NCI-H446 (cell line): ENCODE measurements around the gene MAGI1.
"Not testable (repeated sequence)": the region's sequence is repeated elsewhere in the genome, so short reads cannot be mapped to it uniquely, and the experiment has no call there.

ENCODE experiments used
- DNase-seq, 2 experiments: peaks; one replicate each; lab custom pipeline; 2025; lab: John Stamatoyannopoulos, UW

Gene MAGI1

DNA sequence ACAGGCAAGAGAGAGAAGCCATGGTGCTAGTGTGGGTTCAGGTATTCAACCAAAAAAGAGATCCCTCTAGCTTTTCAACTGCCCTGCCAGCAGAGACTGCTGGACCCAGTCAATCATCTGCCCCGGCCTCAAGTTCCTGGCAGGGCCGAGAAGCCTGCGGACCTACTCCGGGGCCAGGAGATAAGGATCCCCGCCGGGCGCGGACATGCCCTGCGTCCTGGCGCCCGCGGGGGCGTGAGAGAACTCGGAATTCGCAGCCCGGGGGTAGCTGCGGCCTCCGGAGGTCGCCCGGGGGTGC, 821 bp upstream of the MAGI1 start:
- DNase-seq = no peak

GRCh38 chr3:66038384-66038725, 363 bp downstream of the MAGI1 start:
- no peak for DNase-seq

DNA sequence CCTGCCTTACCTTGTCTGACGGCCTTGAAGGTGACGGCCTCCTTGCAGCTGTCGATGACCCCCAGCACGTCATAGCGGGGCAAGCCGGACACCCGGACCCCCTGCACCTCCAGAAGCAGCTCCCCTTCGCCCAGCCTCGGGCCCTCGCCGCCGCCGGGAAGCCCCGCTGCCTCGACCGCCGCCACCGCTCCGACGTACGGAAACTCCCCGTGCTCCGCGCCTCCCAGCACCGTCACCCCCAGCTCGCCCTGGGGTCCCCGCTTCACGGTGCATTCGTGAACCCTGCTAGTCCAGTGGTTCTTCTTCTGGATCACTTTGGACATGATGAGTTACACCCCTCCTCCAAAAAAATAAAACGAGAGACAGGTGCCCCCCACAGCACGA, 740 bp downstream of the MAGI1 start:
- no peak for DNase-seq

DNA sequence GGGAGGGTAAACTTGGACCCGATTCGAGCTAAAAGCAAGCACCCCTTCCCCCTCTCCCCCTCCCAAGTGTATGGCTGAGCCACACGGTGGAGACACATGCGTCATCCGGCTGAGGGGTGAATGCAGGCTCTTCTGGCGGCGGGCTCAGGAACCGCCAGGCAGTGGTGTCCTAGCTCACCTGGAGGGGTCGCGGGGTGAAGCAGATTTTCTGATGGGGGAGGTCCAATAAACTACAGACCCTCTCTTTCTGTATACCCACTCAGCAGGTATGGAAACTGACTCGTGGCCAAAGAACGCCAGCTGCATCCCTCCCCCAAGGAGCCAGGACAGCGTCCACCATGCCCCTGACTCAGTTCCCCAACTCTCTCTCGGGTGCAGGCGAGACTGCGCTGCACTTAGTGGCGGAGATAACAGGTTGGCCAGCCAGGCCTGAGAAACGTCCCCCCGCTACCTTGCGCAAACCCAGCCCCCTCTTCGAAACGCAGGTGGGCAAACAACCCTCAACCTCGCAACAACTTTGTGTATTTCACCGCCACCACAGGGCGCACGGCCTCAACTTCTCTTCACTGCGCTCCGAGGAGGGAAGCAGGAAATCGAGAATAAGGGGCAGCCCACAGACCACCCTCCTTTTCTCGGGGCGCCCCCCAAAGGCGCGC, 1.3 kb downstream of the MAGI1 start:
- no peak for DNase-seq

DNA sequence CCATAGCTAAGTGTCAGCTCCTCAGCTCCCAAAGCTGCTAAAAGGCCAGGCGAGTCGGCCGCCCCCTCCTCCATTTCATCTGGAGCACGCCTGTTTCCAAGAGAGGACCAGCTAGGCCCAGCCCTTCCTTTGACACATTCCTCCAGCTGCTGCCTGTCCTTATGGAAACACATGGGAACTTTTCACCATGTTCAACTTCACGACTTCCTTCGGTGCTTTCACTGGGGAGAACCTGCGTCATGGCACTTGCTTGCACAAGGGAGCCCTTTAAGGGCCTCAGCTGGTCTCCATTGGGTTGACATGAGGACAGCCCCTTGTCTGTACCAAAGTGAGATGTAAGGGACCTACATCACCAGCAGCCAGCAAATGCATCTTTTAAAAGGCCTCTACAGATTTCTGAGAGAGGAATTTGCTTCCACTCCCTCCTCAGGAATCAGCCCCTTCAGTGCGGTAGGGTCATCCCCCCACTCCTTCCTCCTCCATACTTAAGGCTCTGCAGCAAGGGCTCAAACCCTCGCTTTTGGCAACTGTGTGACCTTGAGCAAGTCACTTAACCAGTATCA, 2.1 kb downstream of the MAGI1 start:
- no peak for DNase-seq

- no peak for DNase-seq
These were observed 2.8 kb downstream of the MAGI1 start for GRCh38 chr3:66035763-66036477.

DNA sequence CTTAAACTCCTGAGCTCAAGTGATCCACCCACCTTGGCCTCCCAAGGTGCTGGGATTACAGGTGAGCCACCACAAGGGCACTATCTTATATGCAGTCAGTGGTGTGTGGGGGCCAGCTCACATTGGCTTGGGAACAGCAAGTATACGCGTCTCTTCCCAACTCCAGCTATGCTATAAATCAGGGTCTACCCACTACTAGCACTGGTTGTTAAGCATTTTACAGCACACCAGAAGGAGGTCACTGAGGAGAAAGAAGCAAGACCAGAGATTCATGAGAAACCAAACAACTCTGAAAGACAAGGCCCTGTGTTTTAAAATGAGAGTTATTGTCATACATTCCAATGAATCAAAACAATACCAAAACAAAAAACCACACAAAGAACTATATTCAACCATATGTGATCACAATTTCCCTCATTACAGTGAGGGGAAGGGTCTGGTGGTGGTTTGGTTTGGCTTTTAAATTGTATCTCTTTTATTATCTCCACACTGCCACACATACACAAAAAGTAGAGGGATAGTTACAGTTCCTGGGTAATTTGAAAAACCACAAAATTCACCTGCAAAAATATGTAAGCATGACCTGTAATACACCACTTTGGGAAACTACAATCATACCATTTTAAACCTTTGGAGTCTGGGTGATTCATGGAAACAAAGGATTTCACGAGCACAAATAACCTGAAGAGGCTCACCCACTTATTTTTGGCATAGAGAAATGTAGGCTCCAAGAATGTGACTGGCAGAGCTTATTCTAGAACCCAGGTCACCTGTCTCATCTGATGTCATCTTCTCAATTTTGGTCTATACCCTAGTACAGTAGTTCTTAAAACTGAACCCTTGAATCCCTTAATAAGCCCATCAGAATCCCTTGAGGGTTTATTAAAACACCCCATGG, 5.2 kb downstream of the MAGI1 start:
- no peak for DNase-seq

DNA sequence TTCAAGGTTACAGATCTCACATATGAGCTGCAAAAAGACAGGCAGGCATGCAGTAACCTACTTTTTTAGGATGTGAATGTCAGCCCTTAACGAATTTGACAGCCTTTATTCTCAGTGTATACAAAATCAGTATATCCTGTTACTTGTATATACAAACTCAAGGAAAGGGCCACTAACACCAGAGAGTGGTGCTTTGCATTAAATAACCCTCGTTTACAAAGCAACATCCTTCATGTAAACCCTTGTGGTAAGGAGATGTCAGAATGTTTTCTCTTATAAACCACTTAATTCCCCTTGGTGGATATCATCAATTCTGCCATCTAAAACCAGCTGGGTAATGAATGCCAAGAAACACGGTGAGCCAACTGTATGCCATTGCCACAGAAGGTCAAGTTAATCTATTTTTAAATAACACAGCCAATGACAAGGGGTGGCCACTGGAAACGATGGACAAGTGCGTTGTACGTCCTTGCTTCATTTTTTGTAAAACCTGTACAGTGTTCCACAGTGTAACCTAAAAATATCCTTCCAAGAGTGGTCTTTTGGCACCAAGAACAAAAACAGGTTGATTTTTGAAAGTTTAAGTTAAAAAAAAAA, 7.5 kb downstream of the MAGI1 start:
- no peak for DNase-seq

- no peak for DNase-seq
These were observed 9.3 kb downstream of the MAGI1 start for GRCh38 chr3:66029443-66029842.

GRCh38 chr3:66029014-66029413, 9.7 kb downstream of the MAGI1 start:
- DNase-seq = no peak

GRCh38 chr3:66028457-66028856, 10.3 kb downstream of the MAGI1 start:
- no peak for DNase-seq

GRCh38 chr3:66027099-66027498, 11.6 kb downstream of the MAGI1 start:
- not testable (repeated sequence) for DNase-seq

DNA sequence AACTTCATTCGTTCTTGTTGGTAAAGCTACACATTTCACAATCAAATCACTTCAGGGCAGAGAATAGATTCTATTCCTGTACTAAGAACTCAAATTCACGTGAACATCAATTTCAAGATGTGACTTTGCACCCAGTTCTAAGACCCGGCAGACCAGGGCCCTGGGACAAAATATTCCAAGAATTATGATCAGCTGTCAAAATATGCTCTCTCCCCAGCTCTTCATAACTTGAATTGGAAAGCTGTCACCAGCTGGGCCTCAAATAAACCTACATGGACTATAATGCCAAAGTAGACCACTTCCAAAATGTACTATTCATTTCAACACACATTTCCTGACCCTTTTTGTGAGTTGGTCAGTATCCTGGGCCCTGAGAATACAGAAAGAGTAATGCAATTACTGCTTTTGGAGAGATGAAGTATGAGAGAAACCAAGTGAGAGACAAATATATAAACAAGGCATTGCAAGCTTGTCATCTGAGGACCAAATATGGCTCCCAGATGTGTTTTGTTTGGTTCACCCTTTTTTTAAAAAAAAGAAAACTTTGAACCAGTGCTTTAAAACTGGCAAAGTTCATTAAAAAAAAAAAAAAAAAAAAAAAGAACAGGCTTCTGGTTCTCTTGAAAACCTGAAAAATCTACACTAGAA, 14.9 kb downstream of the MAGI1 start:
- no peak for DNase-seq

DNA sequence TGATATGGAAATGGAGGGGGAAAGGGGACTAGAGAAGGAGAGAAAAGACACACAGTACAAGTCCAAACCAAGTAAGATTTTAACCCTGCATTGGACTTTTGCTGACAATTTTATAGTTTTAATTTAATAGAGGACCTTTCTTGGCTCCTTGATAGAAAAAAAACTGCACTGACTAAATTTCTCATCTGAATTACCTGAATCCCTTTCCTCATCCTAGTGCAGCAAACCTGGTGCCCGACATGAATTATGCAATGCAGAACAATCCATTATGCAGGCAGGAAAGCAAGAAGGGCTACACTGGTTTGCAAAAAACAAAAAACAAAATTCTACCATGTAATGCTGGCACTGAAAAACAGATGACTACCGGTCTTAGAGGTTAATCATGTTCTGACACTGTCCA, 15.5 kb downstream of the MAGI1 start:
- DNase-seq = no peak

GRCh38 chr3:66021731-66022131, 17.0 kb downstream of the MAGI1 start:
- no peak for DNase-seq

GRCh38 chr3:66019896-66020295, 18.8 kb downstream of the MAGI1 start:
- no peak for DNase-seq

- no peak for DNase-seq
These were observed 20.4 kb downstream of the MAGI1 start for GRCh38 chr3:66018057-66019033.

DNA sequence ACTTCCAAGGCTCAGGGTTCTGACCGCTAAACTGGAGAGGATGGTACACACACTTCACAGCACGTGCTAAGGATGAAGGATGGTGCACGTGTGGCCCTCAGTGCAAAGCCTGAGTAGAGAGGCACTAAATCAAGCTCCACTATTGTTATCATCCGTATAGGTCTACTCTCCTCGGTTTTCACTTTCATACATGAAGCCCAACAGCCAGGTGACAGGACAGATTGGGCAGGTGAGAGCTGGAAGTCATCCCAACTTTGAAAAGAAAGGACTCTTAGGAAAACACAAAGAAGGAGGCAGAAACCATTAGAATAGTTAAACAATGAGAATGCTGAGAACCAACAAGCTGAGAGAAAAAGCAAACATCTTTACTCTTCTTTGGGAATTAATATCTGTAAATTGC, 21.1 kb downstream of the MAGI1 start:
- DNase-seq = no peak

DNA sequence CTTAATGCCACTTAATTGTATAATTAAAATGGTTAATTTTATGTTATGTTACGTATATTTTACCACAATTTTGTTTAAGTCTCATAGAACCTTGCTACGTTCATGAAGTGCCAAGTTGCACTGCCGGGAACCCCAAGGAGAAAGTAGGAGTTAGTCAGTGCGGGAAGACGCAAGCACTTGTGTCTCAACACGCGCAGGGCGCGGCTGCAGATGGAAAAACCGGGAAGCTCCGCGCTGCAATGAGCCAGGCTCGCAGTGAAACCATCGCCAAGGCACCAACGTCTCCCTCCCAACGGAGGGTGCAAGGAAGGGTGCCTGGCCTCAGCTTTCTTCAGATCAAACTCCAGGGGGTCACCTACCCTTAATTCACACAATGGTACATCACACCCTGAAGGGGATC, 21.6 kb downstream of the MAGI1 start:
- DNase-seq = no peak

DNA sequence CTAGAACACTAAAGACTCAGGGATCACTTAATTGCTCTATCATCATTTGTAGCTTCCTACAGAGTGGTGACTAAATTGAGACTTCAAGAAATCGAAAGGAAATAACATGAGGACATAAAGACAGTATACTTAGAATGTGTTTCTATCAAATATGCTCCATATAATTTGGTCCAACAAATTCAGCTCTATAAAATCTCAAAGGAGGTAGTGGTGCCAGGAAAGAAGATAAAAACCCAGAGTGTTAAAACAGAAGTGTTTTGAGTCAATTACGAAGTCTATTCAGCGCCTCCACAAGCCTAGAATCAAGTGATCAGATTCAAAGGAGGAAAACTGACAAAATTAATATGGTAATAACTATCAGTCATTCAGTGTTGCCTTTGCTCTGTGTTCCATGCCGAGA, 22.9 kb downstream of the MAGI1 start:
- DNase-seq = no peak

- DNase-seq = no peak
These were observed 24.1 kb downstream of the MAGI1 start for GRCh38 chr3:66014651-66015050.
